ENCODE results near the gene CMTM8.

The CMTM8 gene

GRCh38 chr3:32216172-32216783, 22.2 kb upstream of the CMTM8 start:
- H3K4me1 ChIP-seq (ENCODE audit: control insufficient read depth, low read length): no peaks in the 10 kb centered on the region
- H3K79me2 ChIP-seq (ENCODE audit: control insufficient read depth, low read length): no peaks in the 10 kb centered on the region
- H3F3A ChIP-seq (ENCODE audit: control insufficient read depth, insufficient read depth): no peaks in the 10 kb centered on the region
- no peaks in the 10 kb centered on the region for H3K9me3 ChIP-seq (ENCODE audit: control insufficient read depth, insufficient read depth, low read length)
- H3K9me2 ChIP-seq (replicated peaks; ENCODE audit: control insufficient read depth, low read length): no peaks in the 10 kb centered on the region
- H3K27ac ChIP-seq (ENCODE audit: low read depth, low read length): no peak overlapping the region
- 0 out of 2 replicates have a peak, but pooled peaks cover 2% of the 10 kb centered on the region for H3K27me3 ChIP-seq (ENCODE audit: control insufficient read depth, low read length)
- no peaks in the 10 kb centered on the region for H4K20me1 ChIP-seq (ENCODE audit: control insufficient read depth, insufficient read depth, low read depth, low read length)
- H3K4me3 ChIP-seq (ENCODE audit: low read length): no peak overlapping the region
- no peak for TF ChIP-seq EZH2phosphoT487 (IDR thresholded peaks at IDR 0.05; ENCODE audit: borderline replicate concordance, low read length)
- TF ChIP-seq, protein P1, sequence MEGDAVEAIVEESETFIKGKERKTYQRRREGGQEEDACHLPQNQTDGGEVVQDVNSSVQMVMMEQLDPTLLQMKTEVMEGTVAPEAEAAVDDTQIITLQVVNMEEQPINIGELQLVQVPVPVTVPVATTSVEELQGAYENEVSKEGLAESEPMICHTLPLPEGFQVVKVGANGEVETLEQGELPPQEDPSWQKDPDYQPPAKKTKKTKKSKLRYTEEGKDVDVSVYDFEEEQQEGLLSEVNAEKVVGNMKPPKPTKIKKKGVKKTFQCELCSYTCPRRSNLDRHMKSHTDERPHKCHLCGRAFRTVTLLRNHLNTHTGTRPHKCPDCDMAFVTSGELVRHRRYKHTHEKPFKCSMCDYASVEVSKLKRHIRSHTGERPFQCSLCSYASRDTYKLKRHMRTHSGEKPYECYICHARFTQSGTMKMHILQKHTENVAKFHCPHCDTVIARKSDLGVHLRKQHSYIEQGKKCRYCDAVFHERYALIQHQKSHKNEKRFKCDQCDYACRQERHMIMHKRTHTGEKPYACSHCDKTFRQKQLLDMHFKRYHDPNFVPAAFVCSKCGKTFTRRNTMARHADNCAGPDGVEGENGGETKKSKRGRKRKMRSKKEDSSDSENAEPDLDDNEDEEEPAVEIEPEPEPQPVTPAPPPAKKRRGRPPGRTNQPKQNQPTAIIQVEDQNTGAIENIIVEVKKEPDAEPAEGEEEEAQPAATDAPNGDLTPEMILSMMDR (IDR thresholded peaks at IDR 0.05; ENCODE audit: low read depth, low read length, poor library complexity, severe bottlenecking): no peak
- no peaks in the 10 kb centered on the region for H3K36me3 ChIP-seq (ENCODE audit: control insufficient read depth, low read length)
- no peak overlapping the region for H3K4me2 ChIP-seq (ENCODE audit: low read length)

DNA sequence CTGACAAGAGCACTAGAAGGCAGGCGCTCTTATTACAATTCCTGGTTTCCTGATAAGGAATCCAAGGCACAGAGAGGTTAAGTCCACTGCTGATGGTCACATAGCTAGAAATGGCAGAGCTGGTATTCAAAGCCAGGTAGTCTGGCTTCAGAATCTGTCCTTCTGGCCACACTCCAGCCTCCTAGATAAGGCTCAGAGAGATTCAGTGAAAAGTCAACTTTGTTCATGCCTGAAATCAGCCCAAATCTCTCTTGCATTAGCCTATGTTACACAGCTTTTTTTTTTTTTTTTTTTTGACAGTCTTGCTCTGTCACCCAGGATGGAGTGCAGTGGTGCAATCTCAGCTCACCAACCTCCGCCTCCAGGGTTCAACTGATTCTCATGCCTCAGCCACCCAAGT, 21.1 kb upstream of the CMTM8 start:
- no peaks in the 10 kb centered on the region for H4K20me1 ChIP-seq (ENCODE audit: control insufficient read depth, insufficient read depth, low read depth, low read length)
- no peaks in the 10 kb centered on the region for H3K4me1 ChIP-seq (ENCODE audit: control insufficient read depth, low read length)
- no peak for TF ChIP-seq EZH2phosphoT487 (IDR thresholded peaks at IDR 0.05; ENCODE audit: borderline replicate concordance, low read length)
- TF ChIP-seq, protein P1 (IDR thresholded peaks at IDR 0.05; ENCODE audit: low read depth, low read length, poor library complexity, severe bottlenecking): no peak

DNA sequence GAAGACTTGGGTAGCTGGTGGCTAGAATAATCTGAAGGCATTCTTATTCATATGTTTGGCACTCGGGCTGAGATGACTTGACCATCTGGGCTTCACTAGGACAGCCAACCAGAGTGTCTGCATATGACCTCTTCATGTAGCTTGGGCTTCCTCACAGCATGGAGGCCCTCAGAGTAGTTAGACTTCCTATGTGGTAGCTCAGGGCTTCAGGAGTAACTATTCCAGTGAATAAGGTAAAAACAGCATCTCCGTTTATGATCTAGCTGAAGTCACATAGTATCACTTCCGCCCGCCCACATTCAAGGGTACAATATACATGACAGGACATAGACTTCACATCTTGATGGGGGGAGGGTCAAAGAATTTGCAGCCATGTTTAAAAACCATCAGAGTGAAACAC, 18.9 kb upstream of the CMTM8 start:
- H3K79me2 ChIP-seq (ENCODE audit: control insufficient read depth, low read length): no peaks in the 10 kb centered on the region

More for the DNA sequence above, 21.1 kb upstream of the CMTM8 start:
- H3K79me2 ChIP-seq (ENCODE audit: control insufficient read depth, low read length): no peaks in the 10 kb centered on the region
- no peak overlapping the region for H3K27ac ChIP-seq (ENCODE audit: low read depth, low read length)
- H3K4me2 ChIP-seq (ENCODE audit: low read length): no peak overlapping the region
- H3K27me3 ChIP-seq (ENCODE audit: control insufficient read depth, low read length): 0 out of 2 replicates have a peak, but pooled peaks cover 2% of the 10 kb centered on the region
- no peaks in the 10 kb centered on the region for H3F3A ChIP-seq (ENCODE audit: control insufficient read depth, insufficient read depth)
- no peaks in the 10 kb centered on the region for H3K9me2 ChIP-seq (replicated peaks; ENCODE audit: control insufficient read depth, low read length)
- H3K9me3 ChIP-seq (ENCODE audit: control insufficient read depth, insufficient read depth, low read length): no peaks in the 10 kb centered on the region
- no peaks in the 10 kb centered on the region for H3K36me3 ChIP-seq (ENCODE audit: control insufficient read depth, low read length)
- H3K4me3 ChIP-seq (ENCODE audit: low read length): no peak overlapping the region

More for the DNA sequence above, 18.9 kb upstream of the CMTM8 start:
- no peak overlapping the region for H3K4me3 ChIP-seq (ENCODE audit: low read length)
- H3K27ac ChIP-seq (ENCODE audit: low read depth, low read length): no peak overlapping the region
- H3K9me2 ChIP-seq (replicated peaks; ENCODE audit: control insufficient read depth, low read length): no peaks in the 10 kb centered on the region
- H3K27me3 ChIP-seq (ENCODE audit: control insufficient read depth, low read length): 0 out of 2 replicates have a peak, but pooled peaks cover 5% of the 10 kb centered on the region
- no peaks in the 10 kb centered on the region for H3K4me1 ChIP-seq (ENCODE audit: control insufficient read depth, low read length)
- H3K36me3 ChIP-seq (ENCODE audit: control insufficient read depth, low read length): no peaks in the 10 kb centered on the region
- TF ChIP-seq EZH2phosphoT487 (IDR thresholded peaks at IDR 0.05; ENCODE audit: borderline replicate concordance, low read length): no peak
- TF ChIP-seq, protein P1 (IDR thresholded peaks at IDR 0.05; ENCODE audit: low read depth, low read length, poor library complexity, severe bottlenecking): no peak
- no peaks in the 10 kb centered on the region for H3K9me3 ChIP-seq (ENCODE audit: control insufficient read depth, insufficient read depth, low read length)
- no peaks in the 10 kb centered on the region for H3F3A ChIP-seq (ENCODE audit: control insufficient read depth, insufficient read depth)
- no peak overlapping the region for H3K4me2 ChIP-seq (ENCODE audit: low read length)
- H4K20me1 ChIP-seq (ENCODE audit: control insufficient read depth, insufficient read depth, low read depth, low read length): no peaks in the 10 kb centered on the region
